Non-pigmented ciliary epithelial cell (primary cell): Measurements from ENCODE around the gene HOXB6.

ENCODE experiments used
- DNase-seq: peaks from one replicate; pipeline ENCODE4 v3.0.0-alpha.2; 2010; ENCODE audit warnings: low read depth

Gene HOXB6

DNA sequence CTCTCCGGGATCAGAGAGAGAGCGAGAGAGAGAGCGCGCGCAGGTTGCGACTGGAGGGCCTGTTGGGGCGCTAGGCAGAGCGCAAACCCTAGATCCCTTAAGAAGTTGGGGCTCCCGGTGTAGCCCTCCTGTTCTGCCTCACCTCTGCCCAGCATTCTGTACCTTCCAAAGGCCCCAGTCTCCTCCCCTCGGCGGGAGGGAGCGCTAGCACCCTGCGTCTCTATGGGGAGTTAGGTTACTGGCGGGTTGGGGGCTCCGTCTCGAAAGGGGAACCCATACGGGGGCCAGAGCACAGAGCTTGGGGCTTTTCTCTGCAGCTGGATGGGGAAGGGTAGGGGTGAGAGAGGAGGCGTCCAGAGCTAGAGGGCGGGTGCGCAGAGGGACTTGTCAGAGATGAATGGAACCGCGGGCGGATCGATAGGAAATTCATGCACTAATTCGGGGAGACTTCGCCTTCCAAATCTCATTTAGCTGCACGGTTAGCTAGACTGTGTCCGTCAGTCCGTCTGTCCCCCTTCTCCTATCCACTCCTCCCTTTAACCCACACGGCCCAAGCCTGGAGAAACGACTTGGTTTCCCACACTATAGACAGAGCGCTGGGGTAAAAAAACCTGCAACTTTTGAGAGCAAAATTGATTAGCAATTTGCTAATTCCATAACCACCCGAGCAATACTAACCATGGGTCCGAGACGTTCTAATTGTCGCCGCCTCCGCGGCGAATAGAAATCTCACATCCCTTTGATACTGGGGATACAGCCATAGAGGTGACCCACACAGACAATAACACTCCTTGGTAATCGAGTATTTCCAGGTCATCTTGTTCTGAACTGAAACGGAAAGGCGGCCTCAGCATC lies 25.9 kb downstream of the HOXB6 start:
- DNase-seq, result no peak

- no peak for DNase-seq
These were observed 26.7 kb downstream of the HOXB6 start, which contains the start of gene HOXB4 for GRCh38 chr17:48577946-48578615. Gene HOXB4, minus strand, starts transcription at chr17:48578350. Its CDS starts 31 bp downstream, at chr17:48578319.

DNA sequence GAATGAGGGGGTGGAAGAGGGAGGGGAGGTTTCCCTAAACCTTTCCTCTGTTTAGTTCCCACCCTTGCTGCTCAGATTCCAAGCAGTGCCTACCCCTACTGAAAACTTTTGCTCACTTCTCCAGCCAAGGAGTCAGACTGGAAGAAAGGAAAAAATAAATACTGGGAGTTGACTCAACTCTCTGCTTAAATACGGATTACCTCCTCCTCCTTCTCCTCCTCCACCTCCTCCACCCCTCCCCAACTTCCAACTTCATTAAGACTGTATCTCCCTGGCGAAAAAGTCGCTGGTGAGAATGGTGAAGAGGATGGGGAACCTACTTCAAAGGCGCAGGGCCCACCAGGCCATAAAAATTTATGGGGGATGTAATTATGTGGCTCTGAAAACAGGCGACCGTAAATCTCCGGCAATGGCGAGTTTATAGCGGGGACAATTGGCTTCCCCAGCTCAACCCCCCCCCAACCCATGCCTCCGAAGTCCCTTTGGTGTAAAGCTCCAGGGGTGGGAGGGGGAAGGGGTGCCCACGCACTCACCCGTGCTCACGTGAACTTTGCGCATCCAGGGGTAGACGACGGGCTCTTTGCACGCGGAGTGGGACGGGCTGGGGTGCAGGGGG lies 27.3 kb downstream of the HOXB6 start:
- DNase-seq, result no peak

- no peak for DNase-seq
These were observed 28.1 kb downstream of the HOXB6 start for GRCh38 chr17:48576479-48577309.

DNA sequence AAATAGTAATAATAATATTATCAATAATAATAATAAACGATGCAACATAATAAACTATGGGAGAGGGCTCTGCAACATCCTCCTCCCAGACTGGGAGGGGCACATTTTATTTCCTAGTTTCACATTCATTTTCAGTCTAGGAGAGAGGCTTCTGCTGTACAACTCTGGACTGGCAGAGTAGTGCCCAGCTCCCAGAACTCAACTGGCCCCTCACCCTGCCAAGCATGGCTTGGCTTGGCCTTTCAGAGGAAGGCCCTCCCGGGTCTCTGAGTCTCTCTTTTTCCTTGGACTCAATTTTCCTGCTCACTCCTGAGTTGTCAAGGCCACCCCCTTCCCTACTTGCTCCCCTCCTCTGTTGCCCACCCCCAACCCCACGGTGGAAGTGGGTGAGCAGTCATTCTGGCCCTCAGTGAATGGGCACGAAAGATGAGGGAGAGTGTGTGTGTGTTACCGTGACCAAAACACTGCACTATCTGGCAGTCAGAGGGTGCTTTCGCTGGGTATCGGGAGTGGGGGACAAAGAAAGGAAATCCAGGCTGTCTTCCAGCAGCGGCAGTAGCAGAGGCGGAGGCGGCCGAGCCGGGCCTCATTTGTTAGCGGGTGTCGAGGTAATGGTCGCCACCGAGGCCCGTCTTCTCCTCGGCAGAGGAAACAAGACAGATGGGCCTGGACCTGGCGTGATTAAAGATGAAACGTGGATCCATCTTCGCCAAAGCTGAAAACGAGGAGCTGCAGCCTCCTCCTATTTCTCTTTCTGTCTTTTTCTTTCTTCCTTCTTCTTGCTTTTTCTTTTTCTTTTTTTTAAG lies 28.9 kb downstream of the HOXB6 start:
- no peak for DNase-seq

GRCh38 chr17:48575066-48575582 lies 29.7 kb downstream of the HOXB6 start:
- no peak for DNase-seq

DNA sequence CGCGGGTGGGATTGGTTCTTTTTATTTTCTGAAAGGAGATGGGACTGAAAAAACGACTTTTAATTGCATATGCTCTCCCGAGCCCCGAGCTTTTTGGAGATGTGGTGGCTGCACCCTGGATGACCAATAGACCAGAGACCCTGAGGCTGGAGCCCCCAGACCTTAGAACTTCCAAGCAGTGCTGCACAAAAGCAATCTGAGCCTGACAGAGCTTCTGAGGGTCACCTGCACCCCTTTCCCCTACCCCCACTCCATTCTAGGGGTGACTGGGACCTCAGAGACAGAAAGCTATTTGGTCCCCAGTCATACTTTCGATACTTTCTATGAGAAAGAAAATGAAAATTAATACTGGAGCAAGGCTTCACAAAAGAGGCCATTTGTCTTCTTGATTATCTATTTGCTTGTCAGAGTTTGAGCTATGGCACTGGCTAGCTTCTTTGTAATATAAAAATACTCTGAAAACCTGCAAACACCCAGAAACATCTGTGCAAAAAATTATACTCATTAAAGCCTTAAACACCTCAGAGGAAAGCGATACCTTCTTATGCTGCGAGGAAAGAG lies 30.2 kb downstream of the HOXB6 start:
- no peak for DNase-seq

- DNase-seq, result no peak
These were observed 32.9 kb downstream of the HOXB6 start for GRCh38 chr17:48571826-48572417.

DNA sequence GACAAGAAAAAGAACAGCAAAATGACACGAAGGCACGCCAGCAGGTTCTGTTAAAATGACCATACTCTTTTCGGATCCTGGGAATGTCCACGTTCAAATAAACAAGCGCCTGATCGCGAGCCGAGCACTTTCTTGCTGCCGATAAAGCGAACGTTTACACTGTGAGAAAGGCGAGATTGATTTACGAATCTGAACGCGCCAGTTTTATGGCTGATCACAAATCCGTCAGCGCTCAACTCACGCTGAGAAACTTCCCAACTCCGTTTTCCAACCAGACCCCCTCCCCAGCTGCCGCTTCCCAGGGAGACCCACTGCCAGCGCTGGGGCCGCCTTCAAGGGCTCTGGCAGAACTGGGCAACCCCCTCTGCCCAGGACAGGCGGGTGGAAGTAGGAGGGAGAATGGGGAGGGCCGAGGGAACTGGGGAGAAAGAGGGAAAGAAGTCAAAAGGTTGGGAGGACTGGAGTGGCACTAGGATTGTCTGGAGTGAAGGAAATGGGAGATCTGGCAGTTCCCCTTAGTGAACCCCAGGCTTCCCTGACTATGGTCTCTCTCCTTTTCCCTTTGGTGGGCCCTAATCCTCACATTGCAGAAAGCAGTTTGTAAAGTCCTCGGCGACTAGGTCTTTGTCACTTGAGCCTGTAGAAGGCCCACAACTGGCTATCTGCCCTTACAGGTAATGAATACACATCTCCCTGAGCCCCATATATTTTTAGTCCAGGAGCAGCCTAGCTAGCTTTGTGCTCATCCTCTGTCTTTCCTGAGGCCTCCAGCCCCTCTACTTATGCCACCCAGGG lies 33.6 kb downstream of the HOXB6 start:
- DNase-seq, result no peak

GRCh38 chr17:48570325-48571023 lies 34.3 kb downstream of the HOXB6 start:
- DNase-seq, result no peak

GRCh38 chr17:48569674-48570324 lies 35.0 kb downstream of the HOXB6 start:
- no peak for DNase-seq

DNA sequence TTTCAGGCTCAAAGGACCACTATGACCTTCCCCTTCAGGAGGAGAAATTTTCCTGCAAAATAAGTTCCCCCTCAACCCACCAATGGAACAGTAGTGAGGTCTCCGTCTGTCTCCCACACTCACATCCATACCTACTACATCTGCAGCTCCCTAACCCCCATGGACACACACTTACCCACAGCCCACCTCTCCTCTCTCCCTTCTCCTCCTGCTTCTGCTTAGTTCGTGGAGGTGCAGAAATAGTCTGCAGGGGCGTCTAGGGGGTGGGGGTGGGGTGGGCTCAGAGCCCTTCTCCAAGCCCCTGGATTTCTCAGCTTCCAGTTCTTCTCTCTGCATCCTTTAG lies 35.6 kb downstream of the HOXB6 start:
- DNase-seq, result no peak

- DNase-seq, result no peak
These were observed 36.1 kb downstream of the HOXB6 start for GRCh38 chr17:48568499-48569239.

DNA sequence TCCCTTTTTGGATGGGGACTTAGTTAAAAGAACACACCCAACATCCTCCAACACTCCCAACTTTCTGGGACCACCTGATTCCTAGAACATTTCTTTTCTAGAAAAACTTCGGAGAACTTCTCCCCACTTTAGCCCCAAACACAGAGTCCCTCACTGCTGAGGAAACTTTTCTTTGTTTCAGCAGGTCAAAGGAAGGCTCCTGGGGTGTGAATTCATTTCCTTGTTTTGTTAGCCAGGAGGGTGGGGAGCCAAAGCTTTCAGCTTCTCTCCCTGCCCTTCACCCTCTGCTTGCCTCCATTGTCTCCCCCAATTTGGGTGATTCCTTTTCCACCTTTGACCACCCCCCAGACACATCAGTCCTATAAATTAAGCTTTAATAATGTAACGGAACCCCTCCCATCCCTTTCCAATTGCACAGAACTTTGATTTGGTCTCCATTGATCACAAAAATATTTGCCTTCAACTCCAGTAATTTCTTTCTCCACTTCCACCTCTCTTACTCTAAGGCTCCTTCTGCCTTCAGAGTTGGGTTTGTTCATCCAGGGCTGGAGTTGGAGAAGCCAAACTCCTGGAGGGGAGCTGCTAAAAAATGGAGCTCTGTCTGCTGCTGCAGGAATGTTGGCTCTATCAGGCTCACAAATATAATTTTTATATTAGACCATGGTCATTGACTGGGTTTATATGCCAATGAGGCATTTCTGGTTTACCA lies 37.0 kb downstream of the HOXB6 start:
- DNase-seq, result no peak

DNA sequence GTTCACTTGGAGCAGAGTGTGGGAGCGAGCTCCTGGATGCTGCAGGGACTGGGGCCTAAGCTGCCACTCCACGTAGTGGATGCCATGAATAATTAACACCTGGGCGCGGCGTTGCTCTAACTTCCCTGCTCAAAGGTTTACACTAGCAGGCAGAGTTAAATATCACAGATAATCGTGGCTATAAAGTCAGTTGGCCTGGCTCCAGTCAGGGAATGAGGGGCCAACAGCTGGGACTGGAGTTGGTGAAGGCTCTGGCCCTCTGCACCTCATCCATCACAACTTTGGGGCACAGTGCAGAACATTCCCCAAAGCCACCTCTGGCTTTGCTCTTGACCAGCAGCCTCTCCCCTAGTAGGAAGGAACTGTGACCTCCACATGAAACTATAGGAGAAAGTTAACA lies 37.6 kb downstream of the HOXB6 start:
- DNase-seq, result no peak

DNA sequence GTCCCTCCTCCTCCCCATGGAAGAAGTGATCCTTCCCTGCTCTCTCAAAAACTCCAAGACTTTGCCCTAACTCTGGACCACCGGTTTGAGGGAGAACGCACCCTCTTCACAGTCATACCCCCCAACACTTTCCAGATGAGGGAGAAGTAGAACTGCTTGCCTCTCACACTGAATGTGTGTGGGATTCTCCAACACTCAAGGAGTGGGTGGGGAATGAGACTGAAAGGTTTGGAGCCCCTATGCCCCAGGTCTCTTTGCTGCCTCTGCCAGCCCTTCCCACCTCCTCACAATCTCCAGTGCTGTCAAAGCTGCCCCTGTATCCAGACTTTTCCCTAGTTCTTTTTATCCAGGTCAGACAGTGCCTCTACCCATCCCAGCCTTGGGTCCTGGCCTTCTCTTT lies 38.1 kb downstream of the HOXB6 start:
- no peak for DNase-seq
